ENCODE data around the gene PARD3.

Gene PARD3

GRCh38 chr10:34859170-34859569, 44.1 kb upstream of the PARD3 start:
- no peak overlapping the region for H4K91ac ChIP-seq (ENCODE audit: low read depth, low read length)
- H2BK5ac ChIP-seq (ENCODE audit: low read depth, low read length, poor library complexity), result no peak overlapping the region
- H3K27ac ChIP-seq (ENCODE audit: low read depth, low read length), result no peak overlapping the region
- no peak overlapping the region for H3K4ac ChIP-seq (ENCODE audit: low read depth, low read length)
- H3K14ac ChIP-seq (ENCODE audit: low read length), result no peak overlapping the region
- H2AK5ac ChIP-seq (ENCODE audit: low read length), result no peak overlapping the region
- no peak overlapping the region for H3K9ac ChIP-seq (ENCODE audit: low read length)
- peaks cover 4 to 9% of the 10 kb centered on the region in 2 experiments for H3K4me1 ChIP-seq (ENCODE audit: control insufficient read depth in 1 of 2, insufficient read depth in 2 of 2, low read length in 2 of 2)
- no peaks in the 10 kb centered on the region for H3K9me3 ChIP-seq (ENCODE audit: insufficient read depth, low read depth, low read length)
- no peak overlapping the region for H2BK12ac ChIP-seq (ENCODE audit: low read length)
- no peaks in the 10 kb centered on the region for H3K79me2 ChIP-seq (ENCODE audit: control insufficient read depth, insufficient read depth, low read length, poor library complexity)
- H2BK120ac ChIP-seq (ENCODE audit: insufficient read depth, low read length, poor library complexity), result no peak overlapping the region
- H3K27me3 ChIP-seq (ENCODE audit: insufficient read depth, low read length), result no peaks in the 10 kb centered on the region
- H3K18ac ChIP-seq (ENCODE audit: low read length), result no peak overlapping the region
- no peaks in the 10 kb centered on the region for H3K36me3 ChIP-seq (ENCODE audit: control insufficient read depth in 1 of 2, insufficient read depth in 2 of 2, low read length in 2 of 2)
- H4K8ac ChIP-seq (ENCODE audit: low read depth, low read length), result no peak overlapping the region
- no peak overlapping the region for H3K4me3 ChIP-seq (ENCODE audit: low read depth, low read length)
- no peak overlapping the region for H4K12ac ChIP-seq (ENCODE audit: low read depth, low read length)
- H2AFZ ChIP-seq (ENCODE audit: insufficient read depth, low read length, poor library complexity), result no peak overlapping the region
- no peaks in the 10 kb centered on the region for H3K79me1 ChIP-seq (ENCODE audit: low read length)
- no peak for DNase-seq
- H3K4me2 ChIP-seq (ENCODE audit: low read length), result no peak overlapping the region
- H3K23ac ChIP-seq (ENCODE audit: low read length), result no peak overlapping the region

- H3K4me3 ChIP-seq (ENCODE audit: low read depth, low read length), result no peak overlapping the region
- H3K23ac ChIP-seq (ENCODE audit: low read length), result no peak overlapping the region
- H4K91ac ChIP-seq (ENCODE audit: low read depth, low read length), result no peak overlapping the region
- no peak overlapping the region for H2AFZ ChIP-seq (ENCODE audit: insufficient read depth, low read length, poor library complexity)
- H3K14ac ChIP-seq (ENCODE audit: low read length), result no peak overlapping the region
- H3K79me1 ChIP-seq (ENCODE audit: low read length), result no peaks in the 10 kb centered on the region
- no peak overlapping the region for H3K18ac ChIP-seq (ENCODE audit: low read length)
- no peak overlapping the region for H2AK5ac ChIP-seq (ENCODE audit: low read length)
- H4K12ac ChIP-seq (ENCODE audit: low read depth, low read length), result no peak overlapping the region
- H3K9ac ChIP-seq (ENCODE audit: low read length), result no peak overlapping the region
- no peak overlapping the region for H3K4me2 ChIP-seq (ENCODE audit: low read length)
- H2BK120ac ChIP-seq (ENCODE audit: insufficient read depth, low read length, poor library complexity), result no peak overlapping the region
- no peaks in the 10 kb centered on the region for H3K79me2 ChIP-seq (ENCODE audit: control insufficient read depth, insufficient read depth, low read length, poor library complexity)
- H2BK5ac ChIP-seq (ENCODE audit: low read depth, low read length, poor library complexity), result no peak overlapping the region
- DNase-seq, result peak; percentile 21 to 48
- H4K8ac ChIP-seq (ENCODE audit: low read depth, low read length), result no peak overlapping the region
- H3K4me1 ChIP-seq (ENCODE audit: control insufficient read depth in 1 of 2, insufficient read depth in 2 of 2, low read length in 2 of 2), result peaks cover 4 to 9% of the 10 kb centered on the region in 2 experiments
- no peak overlapping the region for H3K27ac ChIP-seq (ENCODE audit: low read depth, low read length)
- WGBS (ENCODE audit: extremely low coverage, insufficient coverage, insufficient read length), result no CpG with 5 or more reads among the region's 8 CpGs
- no peaks in the 10 kb centered on the region for H3K27me3 ChIP-seq (ENCODE audit: insufficient read depth, low read length)
- H3K36me3 ChIP-seq (ENCODE audit: control insufficient read depth in 1 of 2, insufficient read depth in 2 of 2, low read length in 2 of 2), result no peaks in the 10 kb centered on the region
- H2BK12ac ChIP-seq (ENCODE audit: low read length), result no peak overlapping the region
- no peak overlapping the region for H3K4ac ChIP-seq (ENCODE audit: low read depth, low read length)
- H3K9me3 ChIP-seq (ENCODE audit: insufficient read depth, low read depth, low read length), result no peaks in the 10 kb centered on the region
Measured at GRCh38 chr10:34858003-34858402, 42.9 kb upstream of the PARD3 start.

- H3K27me3 ChIP-seq (ENCODE audit: insufficient read depth, low read length), result no peaks in the 10 kb centered on the region
- H3K14ac ChIP-seq (ENCODE audit: low read length), result no peak overlapping the region
- no peak overlapping the region for H2AK5ac ChIP-seq (ENCODE audit: low read length)
- peaks cover 4 to 9% of the 10 kb centered on the region in 2 experiments for H3K4me1 ChIP-seq (ENCODE audit: control insufficient read depth in 1 of 2, insufficient read depth in 2 of 2, low read length in 2 of 2)
- no peak overlapping the region for H3K4ac ChIP-seq (ENCODE audit: low read depth, low read length)
- H3K18ac ChIP-seq (ENCODE audit: low read length), result no peak overlapping the region
- H3K4me2 ChIP-seq (ENCODE audit: low read length), result no peak overlapping the region
- H3K27ac ChIP-seq (ENCODE audit: low read depth, low read length), result no peak overlapping the region
- H2BK5ac ChIP-seq (ENCODE audit: low read depth, low read length, poor library complexity), result no peak overlapping the region
- no peak overlapping the region for H4K8ac ChIP-seq (ENCODE audit: low read depth, low read length)
- no peak overlapping the region for H3K23ac ChIP-seq (ENCODE audit: low read length)
- no peaks in the 10 kb centered on the region for H3K79me2 ChIP-seq (ENCODE audit: control insufficient read depth, insufficient read depth, low read length, poor library complexity)
- H4K91ac ChIP-seq (ENCODE audit: low read depth, low read length), result no peak overlapping the region
- H3K4me3 ChIP-seq (ENCODE audit: low read depth, low read length), result no peak overlapping the region
- no peaks in the 10 kb centered on the region for H3K79me1 ChIP-seq (ENCODE audit: low read length)
- H2BK12ac ChIP-seq (ENCODE audit: low read length), result no peak overlapping the region
- no peak overlapping the region for H3K9ac ChIP-seq (ENCODE audit: low read length)
- no peak for DNase-seq
- no peaks in the 10 kb centered on the region for H3K36me3 ChIP-seq (ENCODE audit: control insufficient read depth in 1 of 2, insufficient read depth in 2 of 2, low read length in 2 of 2)
- no CpG with 5 or more reads among the region's 6 CpGs for WGBS (ENCODE audit: extremely low coverage, insufficient coverage, insufficient read length)
- H2AFZ ChIP-seq (ENCODE audit: insufficient read depth, low read length, poor library complexity), result no peak overlapping the region
- H2BK120ac ChIP-seq (ENCODE audit: insufficient read depth, low read length, poor library complexity), result no peak overlapping the region
- no peak overlapping the region for H4K12ac ChIP-seq (ENCODE audit: low read depth, low read length)
- H3K9me3 ChIP-seq (ENCODE audit: insufficient read depth, low read depth, low read length), result no peaks in the 10 kb centered on the region
Measured at GRCh38 chr10:34854147-34854601, 39.1 kb upstream of the PARD3 start.

- no peak overlapping the region for H3K4ac ChIP-seq (ENCODE audit: low read depth, low read length)
- H3K23ac ChIP-seq (ENCODE audit: low read length), result no peak overlapping the region
- H3K9ac ChIP-seq (ENCODE audit: low read length), result no peak overlapping the region
- no CpG with 5 or more reads among the region's 4 CpGs for WGBS (ENCODE audit: extremely low coverage, insufficient coverage, insufficient read length)
- no peaks in the 10 kb centered on the region for H3K36me3 ChIP-seq (ENCODE audit: control insufficient read depth in 1 of 2, insufficient read depth in 2 of 2, low read length in 2 of 2)
- no peak overlapping the region for H4K8ac ChIP-seq (ENCODE audit: low read depth, low read length)
- no peak overlapping the region for H3K14ac ChIP-seq (ENCODE audit: low read length)
- H2BK120ac ChIP-seq (ENCODE audit: insufficient read depth, low read length, poor library complexity), result no peak overlapping the region
- no peak overlapping the region for H3K27ac ChIP-seq (ENCODE audit: low read depth, low read length)
- no peak overlapping the region for H4K12ac ChIP-seq (ENCODE audit: low read depth, low read length)
- no peaks in the 10 kb centered on the region for H3K79me2 ChIP-seq (ENCODE audit: control insufficient read depth, insufficient read depth, low read length, poor library complexity)
- no peak overlapping the region for H2AK5ac ChIP-seq (ENCODE audit: low read length)
- no peak overlapping the region for H3K18ac ChIP-seq (ENCODE audit: low read length)
- H3K4me3 ChIP-seq (ENCODE audit: low read depth, low read length), result no peak overlapping the region
- no peak overlapping the region for H2BK12ac ChIP-seq (ENCODE audit: low read length)
- DNase-seq, result no peak
- no peak overlapping the region for H2AFZ ChIP-seq (ENCODE audit: insufficient read depth, low read length, poor library complexity)
- H3K4me2 ChIP-seq (ENCODE audit: low read length), result no peak overlapping the region
- no peaks in the 10 kb centered on the region for H3K27me3 ChIP-seq (ENCODE audit: insufficient read depth, low read length)
- peaks cover 3 to 8% of the 10 kb centered on the region in 2 experiments for H3K4me1 ChIP-seq (ENCODE audit: control insufficient read depth in 1 of 2, insufficient read depth in 2 of 2, low read length in 2 of 2)
- no peak overlapping the region for H2BK5ac ChIP-seq (ENCODE audit: low read depth, low read length, poor library complexity)
- no peak overlapping the region for H4K91ac ChIP-seq (ENCODE audit: low read depth, low read length)
- no peaks in the 10 kb centered on the region for H3K9me3 ChIP-seq (ENCODE audit: insufficient read depth, low read depth, low read length)
- no peaks in the 10 kb centered on the region for H3K79me1 ChIP-seq (ENCODE audit: low read length)
Measured at GRCh38 chr10:34853357-34853756, 38.3 kb upstream of the PARD3 start.

Measured in trophoblast cell (in vitro differentiated cells and primary cell).